A673 (cell line): Measurements from ENCODE around the gene SMAD4. TPM values are rescaled to one million over a fixed set of nuclear protein-coding genes. Genes with fewer than 3 reads are reported as not detected.

Experiments
- BruUV-seq: library from RNA; stranded (reverse); fragments of 400-500 nt; replicated peaks from 2 replicates; lab custom pipeline; 2021; lab: Mats Ljungman, UMichigan
- CTCF ChIA-PET: fragments of 300-600 bp; sonication (Branson Sonifier 250); formaldehyde crosslinking; loops from one replicate; lab custom pipeline; 2022; ENCODE audit warnings: antibody characterized with exemption; lab: Charles Lee
- POLR2A ChIA-PET: fragments of 300-600 bp; sonication (Branson Sonifier 250); formaldehyde crosslinking; loops from one replicate; lab custom pipeline; 2022; ENCODE audit warnings: antibody characterized with exemption; ENCODE audit not compliant: low non-redundant PET; lab: Charles Lee
- DNase-seq: peaks from one replicate; pipeline ENCODE4 v3.0.0-alpha.2; 2015; ENCODE audit warnings: low spot score
- H3K27ac ChIP-seq: fragments of 200-600 bp; sonication (generic); 2 replicates; pipeline ENCODE4 v1.5.1; 2016; ENCODE audit warnings: mixed run types, low read depth, mild to moderate bottlenecking, mixed read lengths, antibody characterized with exemption, low read length; ENCODE audit not compliant: poor library complexity, severe bottlenecking
- H3K27me3 ChIP-seq: fragments of 200-600 bp; sonication (generic); replicated peaks from 2 replicates; pipeline ENCODE4 v1.6.1; 2017; ENCODE audit warnings: mixed run types, low read depth, mild to moderate bottlenecking, mixed read lengths, antibody characterized with exemption, low read length; ENCODE audit not compliant: insufficient read depth, poor library complexity
- H3K36me3 ChIP-seq: fragments of 200-600 bp; sonication (generic); 2 replicates; pipeline ENCODE4 v1.6.1; 2016; ENCODE audit warnings: mixed run types, mild to moderate bottlenecking, mixed read lengths, antibody characterized with exemption, low read length; ENCODE audit not compliant: insufficient read depth, poor library complexity, severe bottlenecking
- H3K4me1 ChIP-seq: fragments of 200-600 bp; sonication (generic); 2 replicates; pipeline ENCODE4 v1.6.1; 2017; ENCODE audit warnings: mixed run types, mild to moderate bottlenecking, mixed read lengths, antibody characterized with exemption, low read length; ENCODE audit not compliant: insufficient read depth, poor library complexity, severe bottlenecking
- H3K4me3 ChIP-seq: fragments of 200-600 bp; sonication (generic); 2 replicates; pipeline ENCODE4 v1.5.1; 2016; ENCODE audit warnings: low read depth, mixed run types, mild to moderate bottlenecking, mixed read lengths, low read length; ENCODE audit not compliant: poor library complexity, severe bottlenecking
- H3K9me3 ChIP-seq: fragments of 200-600 bp; sonication (generic); 2 replicates; pipeline ENCODE4 v1.6.1; 2016; ENCODE audit warnings: mixed run types, low read depth, mild to moderate bottlenecking, mixed read lengths, antibody characterized with exemption, low read length; ENCODE audit not compliant: poor library complexity, severe bottlenecking
- EZH2 ChIP-seq: fragments of 200-600 bp; sonication (generic); IDR thresholded peaks from 2 replicates; pipeline ENCODE4 v1.6.1; 2017; ENCODE audit warnings: borderline replicate concordance, low read depth, mild to moderate bottlenecking, mixed read lengths, antibody characterized with exemption, low read length; ENCODE audit not compliant: poor library complexity, severe bottlenecking
- intact Hi-C: fragments of 100-400 bp; cut with micrococcal nuclease; formaldehyde crosslinking; loops from one replicate; pipeline ENCODE4 v1.10.0; 2022; ENCODE audit not compliant: unreplicated experiment
- total RNA-seq: library from RNA; stranded (reverse); gene quantifications from 2 replicates; pipeline ENCODE4 v1.2.3, GENCODE V29; 2021
- TF ChIP-seq, protein P1 (sequence below): fragments of 300-800, 200-600 bp; sonication (generic); conservative IDR thresholded peaks from 2 replicates; pipeline ENCODE4 v1.5.1; 2017; ENCODE audit warnings: low read depth, mild to moderate bottlenecking, antibody characterized with exemption, low read length, moderate library complexity, mixed read lengths

The SMAD4 gene
- total RNA-seq, 1 experiment from 2014 or later: 120 TPM

DNA sequence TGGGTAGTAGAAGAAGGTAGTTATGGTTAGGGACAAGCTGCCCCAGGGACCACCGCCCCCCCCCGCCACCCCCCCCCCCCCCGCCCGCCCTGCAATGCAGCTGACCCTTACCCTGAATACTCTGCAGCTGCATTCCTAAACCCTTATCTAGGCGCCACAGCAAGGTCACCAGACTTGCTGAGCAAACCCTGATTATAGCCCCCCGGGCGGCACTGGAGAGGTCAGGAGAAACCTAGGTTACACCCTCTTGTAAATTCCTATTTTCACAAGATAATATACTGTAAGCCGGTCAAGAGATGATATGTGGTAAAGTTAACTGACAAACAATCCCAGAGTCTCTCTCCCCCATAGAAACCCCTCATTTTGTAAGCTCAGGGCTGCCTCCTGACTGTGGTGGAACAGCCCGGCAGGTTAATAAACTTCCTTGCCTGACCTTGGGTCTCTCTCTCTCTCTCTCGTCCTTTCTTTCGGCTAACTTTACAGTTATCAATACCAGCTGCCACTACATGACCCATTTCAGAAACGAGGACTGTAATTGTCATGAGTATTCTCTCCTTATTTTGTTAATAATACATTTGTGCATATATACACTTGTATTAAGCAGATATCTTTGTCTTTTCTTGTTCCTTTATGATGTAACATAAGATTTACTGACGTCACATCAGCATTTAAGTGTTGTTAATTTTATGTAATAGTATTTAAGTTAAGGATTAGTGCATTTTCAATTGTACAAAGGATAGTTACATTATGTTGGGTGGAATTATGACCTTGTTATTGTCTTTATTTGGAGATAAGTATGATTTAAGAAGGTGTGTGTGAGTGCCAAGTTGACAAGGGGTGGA is 22.8 kb upstream of the SMAD4 start:
- no peak overlapping the region for H3K27ac ChIP-seq
- BruUV-seq: no TSS peak
- ChIA-PET POLR2A (no interaction called here), CTCF (no interaction called here)
- intact Hi-C loops: no loop called here
- H3K9me3 ChIP-seq: no peaks in the 10 kb centered on the region
- H3K4me3 ChIP-seq: no peak overlapping the region
- H3K36me3 ChIP-seq: no peaks in the 10 kb centered on the region
- no peak for DNase-seq
- TF ChIP-seq, protein P1, sequence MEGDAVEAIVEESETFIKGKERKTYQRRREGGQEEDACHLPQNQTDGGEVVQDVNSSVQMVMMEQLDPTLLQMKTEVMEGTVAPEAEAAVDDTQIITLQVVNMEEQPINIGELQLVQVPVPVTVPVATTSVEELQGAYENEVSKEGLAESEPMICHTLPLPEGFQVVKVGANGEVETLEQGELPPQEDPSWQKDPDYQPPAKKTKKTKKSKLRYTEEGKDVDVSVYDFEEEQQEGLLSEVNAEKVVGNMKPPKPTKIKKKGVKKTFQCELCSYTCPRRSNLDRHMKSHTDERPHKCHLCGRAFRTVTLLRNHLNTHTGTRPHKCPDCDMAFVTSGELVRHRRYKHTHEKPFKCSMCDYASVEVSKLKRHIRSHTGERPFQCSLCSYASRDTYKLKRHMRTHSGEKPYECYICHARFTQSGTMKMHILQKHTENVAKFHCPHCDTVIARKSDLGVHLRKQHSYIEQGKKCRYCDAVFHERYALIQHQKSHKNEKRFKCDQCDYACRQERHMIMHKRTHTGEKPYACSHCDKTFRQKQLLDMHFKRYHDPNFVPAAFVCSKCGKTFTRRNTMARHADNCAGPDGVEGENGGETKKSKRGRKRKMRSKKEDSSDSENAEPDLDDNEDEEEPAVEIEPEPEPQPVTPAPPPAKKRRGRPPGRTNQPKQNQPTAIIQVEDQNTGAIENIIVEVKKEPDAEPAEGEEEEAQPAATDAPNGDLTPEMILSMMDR: no peak
- no peak for TF ChIP-seq EZH2
- H3K27me3 ChIP-seq: no peaks in the 10 kb centered on the region
- H3K4me1 ChIP-seq: no peaks in the 10 kb centered on the region

- H3K4me1 ChIP-seq: no peaks in the 10 kb centered on the region
- POLR2A ChIA-PET: no interaction called here
- H3K27me3 ChIP-seq: no peaks in the 10 kb centered on the region
- no peak overlapping the region for H3K27ac ChIP-seq
- H3K9me3 ChIP-seq: no peaks in the 10 kb centered on the region
- no peak overlapping the region for H3K4me3 ChIP-seq
- intact Hi-C loops: no loop called here
- TF ChIP-seq EZH2: no peak
- TF ChIP-seq, protein P1: no peak
- no peak for DNase-seq
- no peaks in the 10 kb centered on the region for H3K36me3 ChIP-seq
- CTCF ChIA-PET: no interaction called here
- BruUV-seq: no TSS peak
Observed at GRCh38 chr18:51007790-51008139, 22.2 kb upstream of the SMAD4 start.

DNA sequence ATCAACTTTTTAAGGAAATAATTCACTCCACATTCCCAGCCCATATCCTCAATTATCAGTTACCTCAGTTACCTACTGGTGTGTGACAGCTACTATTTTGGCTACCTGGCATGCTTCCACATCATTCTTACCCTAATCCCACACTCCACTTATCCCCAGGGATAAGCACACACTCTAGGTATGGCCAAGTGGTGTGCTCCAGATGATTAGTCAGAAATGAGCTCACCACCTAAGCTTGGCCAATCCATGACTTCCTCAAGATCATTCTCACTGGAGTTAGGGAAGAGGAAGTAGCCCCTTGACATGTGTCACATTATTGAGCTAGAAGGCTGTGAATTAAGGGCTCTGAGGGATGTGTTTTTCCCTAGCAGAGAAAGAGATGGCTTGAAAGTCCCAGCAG is 20.9 kb upstream of the SMAD4 start:
- intact Hi-C loops: no loop called here
- H3K27ac ChIP-seq: no peak overlapping the region
- H3K36me3 ChIP-seq: no peaks in the 10 kb centered on the region
- H3K27me3 ChIP-seq: no peaks in the 10 kb centered on the region
- H3K4me1 ChIP-seq: no peaks in the 10 kb centered on the region
- ChIA-PET CTCF (no interaction called here), POLR2A (no interaction called here)
- H3K4me3 ChIP-seq: no peak overlapping the region
- peak; percentile 19 for DNase-seq
- H3K9me3 ChIP-seq: no peaks in the 10 kb centered on the region
- no TSS peak for BruUV-seq
- TF ChIP-seq EZH2: no peak
- TF ChIP-seq, protein P1: no peak
